ENCODE measurements around the gene MED27.

- no peak for TF ChIP-seq CTCF (conservative IDR thresholded peaks at IDR 0.05; ENCODE audit: low read depth, low read length)
- no peak for TF ChIP-seq POLR2A (IDR thresholded peaks at IDR 0.05; ENCODE audit: low read depth, low read length)
- no peak for TF ChIP-seq ELK1 (IDR thresholded peaks at IDR 0.05; ENCODE audit: borderline replicate concordance, low read depth, low read length)
- no peak for TF ChIP-seq RAD21 (IDR thresholded peaks at IDR 0.05; ENCODE audit: low read length)
- TF ChIP-seq SMC3 (IDR thresholded peaks at IDR 0.05; ENCODE audit: low read depth, low read length) = no peak
- TF ChIP-seq MAZ (IDR thresholded peaks at IDR 0.05; ENCODE audit: borderline replicate concordance, low read depth, low read length) = no peak
- no peak for TF ChIP-seq MAFK (IDR thresholded peaks at IDR 0.05; ENCODE audit: low read depth, low read length)
- TF ChIP-seq RCOR1 (IDR thresholded peaks at IDR 0.05; ENCODE audit: insufficient replicate concordance, low read length) = no peak
These were observed 200.3 kb downstream of the MED27 start for GRCh38 chr9:131879181-131879910.
